Raji (cell line): ENCODE data around the gene SLC12A8.

Experiments
- POLR2A ChIP-seq: IDR thresholded peaks from 2 replicates; pipeline ENCODE4 v1.6.1; 2011; ENCODE audit warnings: low read depth, low read length, control low read depth; ENCODE audit not compliant: insufficient read depth

SLC12A8 gene

DNA sequence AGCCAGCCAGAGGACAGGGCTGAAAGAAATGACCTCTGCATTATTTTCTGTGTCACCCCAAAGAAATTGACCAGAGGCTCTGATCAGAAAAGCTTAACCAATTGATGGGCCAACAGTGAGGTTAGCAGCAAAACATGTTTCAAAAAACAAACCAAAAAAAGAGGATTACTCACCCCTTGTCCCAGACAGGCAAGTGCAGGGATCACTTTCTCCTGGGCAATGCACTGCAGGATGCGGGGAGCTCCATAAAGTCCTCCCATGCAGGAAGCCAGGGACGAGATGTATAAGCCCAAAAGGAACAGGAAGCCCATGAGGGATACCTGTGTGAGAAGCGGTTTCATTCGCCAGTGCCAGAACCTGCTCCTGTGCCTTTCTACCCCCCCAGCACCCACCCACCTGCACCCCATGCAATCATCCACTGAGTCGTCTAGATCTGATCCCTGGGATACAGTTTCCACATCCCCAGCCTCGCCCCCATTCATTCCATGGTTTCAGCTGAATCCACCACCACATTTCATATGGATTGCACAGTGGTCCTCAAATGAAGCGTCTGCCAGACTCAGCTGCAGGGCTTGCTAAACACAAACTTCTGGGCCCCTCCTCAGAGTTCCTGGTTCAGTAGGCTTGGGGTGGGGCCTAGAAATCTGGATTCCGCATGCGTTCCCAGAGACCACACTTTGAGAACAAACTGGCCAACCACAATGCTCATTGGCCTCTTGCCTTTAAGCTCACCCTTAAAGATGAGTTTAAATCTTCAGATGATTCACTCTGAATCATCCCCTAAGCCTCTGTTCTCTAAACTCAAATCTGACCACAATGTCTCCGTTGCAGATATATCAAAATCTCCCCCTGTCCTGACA lies 102.3 kb downstream of the SLC12A8 start:
- no peak for TF ChIP-seq POLR2A

DNA sequence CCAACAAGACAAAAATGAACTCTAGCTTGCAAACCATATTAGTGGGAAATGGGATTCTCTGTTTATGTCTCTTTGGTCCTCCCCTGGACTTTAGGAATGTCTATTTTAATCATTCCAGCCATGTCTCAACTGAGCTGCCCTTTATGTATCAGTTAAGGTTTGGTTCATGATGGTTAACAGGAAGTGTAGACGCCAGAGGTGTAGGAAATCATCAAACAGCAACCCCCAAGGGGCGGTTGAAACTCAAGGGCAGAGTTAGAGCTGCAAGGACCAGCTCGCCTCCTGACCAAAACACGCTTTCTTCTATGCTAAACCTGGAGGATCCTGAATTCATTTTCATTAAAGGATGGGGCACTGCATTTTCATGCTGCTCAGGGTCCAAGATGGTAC lies 103.0 kb downstream of the SLC12A8 start:
- TF ChIP-seq POLR2A: no peak

DNA sequence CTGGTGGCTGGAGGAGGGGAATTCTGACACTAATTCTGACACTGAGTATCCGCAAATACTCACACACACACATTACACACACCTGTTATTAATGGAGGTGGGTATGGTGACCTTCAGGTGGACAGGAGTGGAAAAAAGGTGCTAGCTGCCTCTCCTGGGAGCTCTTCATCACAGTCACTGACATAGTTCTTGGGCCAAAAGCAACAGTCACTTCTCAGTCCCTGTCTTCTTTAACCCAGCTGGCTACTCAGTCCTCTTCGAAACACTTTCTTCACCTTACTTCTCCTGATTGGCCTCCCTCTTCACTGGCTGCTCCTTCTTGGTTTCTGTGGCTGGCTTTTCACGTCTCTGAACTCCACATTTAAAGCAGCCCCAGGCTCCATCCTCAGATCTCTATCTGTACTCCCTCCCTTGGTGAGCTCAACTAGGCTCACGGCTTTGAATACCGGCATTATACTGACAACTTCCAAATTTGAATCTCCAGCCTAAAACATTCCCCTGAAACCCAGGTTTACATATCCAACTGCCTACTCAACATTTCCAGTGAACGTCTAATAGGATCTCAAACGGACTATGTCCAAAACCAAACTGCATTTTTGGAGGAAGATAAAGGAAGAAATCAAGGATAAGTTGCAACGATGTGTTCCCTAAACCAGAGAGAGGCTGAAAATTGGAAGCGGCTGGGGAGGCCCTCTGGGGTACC lies 103.6 kb downstream of the SLC12A8 start:
- no peak for TF ChIP-seq POLR2A

DNA sequence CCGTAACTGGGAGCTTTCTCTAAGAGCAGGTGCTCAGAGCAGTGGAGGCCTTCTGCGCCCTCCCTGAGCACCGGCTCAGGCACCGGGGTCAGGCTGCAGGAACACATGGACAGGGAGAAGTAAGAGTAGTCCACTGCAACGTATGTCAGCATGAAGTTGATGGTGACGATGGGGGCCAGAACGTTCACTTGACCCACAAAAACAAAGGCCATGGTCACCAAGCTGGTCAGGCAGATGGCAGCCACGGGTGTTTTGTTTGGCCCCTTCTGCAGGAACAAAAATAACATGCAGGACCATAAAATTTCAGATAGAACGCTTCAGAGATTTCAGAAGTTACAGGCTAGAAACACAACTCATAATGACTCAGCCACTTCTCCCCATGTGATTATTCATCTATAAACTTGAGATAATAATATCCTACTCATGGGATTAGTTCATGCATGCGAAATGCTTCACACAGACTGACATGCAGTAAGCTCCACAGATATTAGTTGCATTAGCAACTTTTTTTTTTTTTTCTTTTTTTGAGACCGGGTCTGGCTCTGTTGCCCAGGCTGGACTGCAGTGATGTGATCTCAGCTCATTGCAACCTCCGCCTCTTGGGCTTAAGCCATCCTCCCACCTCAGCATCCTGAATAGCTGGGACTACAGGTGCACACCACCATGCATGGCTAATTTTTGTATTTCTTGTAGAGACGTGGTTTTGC lies 104.5 kb downstream of the SLC12A8 start:
- TF ChIP-seq POLR2A: peak; percentile 51

DNA sequence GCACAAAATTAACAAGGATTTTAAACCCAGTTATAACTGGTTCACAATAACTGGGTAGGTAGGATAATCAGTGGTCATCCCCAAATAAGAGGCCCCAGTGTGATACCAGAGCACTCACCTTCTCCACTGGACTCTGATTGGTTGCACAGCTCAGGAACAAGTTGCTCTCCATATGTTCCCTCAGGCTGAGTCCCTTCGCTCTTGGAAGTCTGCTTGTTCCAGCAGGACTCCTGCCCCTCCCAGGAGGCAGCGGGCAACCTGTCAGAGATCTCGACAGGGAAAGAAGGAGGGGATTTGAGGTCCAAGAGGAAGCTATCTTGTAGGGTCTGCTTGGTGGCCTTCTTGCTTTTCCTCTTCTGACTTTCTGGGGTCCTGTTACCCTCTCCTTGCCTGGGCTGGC lies 105.2 kb downstream of the SLC12A8 start:
- no peak for TF ChIP-seq POLR2A

DNA sequence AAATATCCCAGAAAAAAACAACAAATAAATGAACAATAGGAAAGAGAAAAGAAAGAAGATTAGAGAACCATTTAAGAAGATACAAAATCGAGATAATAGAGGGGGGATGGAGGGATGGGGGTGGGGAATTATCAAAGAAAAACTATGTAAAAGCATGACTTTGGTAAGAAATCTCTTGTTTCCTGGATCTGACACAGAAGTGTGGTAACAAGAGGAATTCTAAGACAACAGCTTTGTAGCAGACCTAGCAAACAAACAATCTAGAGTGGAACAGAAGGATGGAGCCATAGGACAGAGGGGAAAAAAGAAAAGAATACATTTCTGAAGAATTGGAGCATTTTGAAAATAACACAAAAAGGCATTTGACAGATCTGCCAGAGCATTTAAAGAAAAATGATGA lies 107.4 kb downstream of the SLC12A8 start:
- TF ChIP-seq POLR2A: no peak

DNA sequence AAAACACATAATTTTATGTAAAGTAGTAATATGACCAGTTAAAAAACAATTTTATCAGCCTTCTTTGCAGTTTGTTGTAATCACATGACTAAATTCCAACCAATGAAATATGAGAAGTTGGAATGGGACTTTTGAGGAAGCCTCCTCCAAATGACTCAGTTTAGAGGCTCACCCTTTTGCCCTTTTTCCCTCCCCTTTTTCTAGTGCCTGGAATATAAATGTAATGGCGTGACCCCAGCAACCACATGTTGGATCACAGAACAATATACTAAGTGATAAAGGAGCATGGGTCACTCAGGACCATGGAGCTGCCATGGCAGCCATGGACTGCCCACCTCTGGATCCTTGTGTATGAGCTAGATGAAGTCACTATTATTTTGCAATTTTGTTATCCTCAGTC lies 107.9 kb downstream of the SLC12A8 start:
- no peak for TF ChIP-seq POLR2A

DNA sequence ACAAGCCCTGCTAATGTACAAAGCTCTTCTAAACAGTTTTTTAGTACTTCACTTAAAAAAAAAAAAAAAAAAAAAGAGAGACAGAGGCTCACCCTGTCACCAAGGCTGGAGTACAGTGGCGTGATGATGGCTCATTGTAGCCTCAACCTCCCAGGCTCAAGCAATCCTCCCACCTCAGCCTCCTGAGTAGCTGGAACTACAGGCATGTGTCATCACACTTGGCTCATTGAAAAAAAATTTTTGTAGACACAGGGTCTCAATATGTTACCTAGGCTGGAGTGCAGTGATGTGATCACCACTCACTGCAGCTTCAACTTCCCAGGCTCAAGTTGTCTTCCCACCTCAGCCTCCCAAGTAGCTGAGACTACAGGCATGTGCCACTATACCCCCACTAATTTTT lies 109.1 kb downstream of the SLC12A8 start:
- no peak for TF ChIP-seq POLR2A

DNA sequence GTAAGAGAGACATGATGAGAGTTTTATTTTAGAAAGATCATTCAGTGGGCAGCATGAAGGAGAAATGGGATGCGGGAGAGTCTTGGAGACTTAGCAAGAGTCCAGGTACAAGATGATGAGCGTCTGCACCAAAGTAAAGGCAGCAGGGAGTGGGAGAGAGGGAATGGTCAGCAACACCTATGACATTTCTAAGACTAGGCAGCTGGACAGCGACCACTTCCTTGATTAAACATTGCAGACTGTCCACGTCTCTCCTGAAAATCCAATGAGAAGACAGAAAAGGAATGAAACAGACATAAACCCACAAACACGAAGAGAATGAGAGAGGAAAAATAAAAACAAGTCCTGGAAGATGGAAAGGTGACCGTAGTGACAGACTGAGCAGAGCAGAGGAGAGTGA lies 110.1 kb downstream of the SLC12A8 start:
- TF ChIP-seq POLR2A: no peak

DNA sequence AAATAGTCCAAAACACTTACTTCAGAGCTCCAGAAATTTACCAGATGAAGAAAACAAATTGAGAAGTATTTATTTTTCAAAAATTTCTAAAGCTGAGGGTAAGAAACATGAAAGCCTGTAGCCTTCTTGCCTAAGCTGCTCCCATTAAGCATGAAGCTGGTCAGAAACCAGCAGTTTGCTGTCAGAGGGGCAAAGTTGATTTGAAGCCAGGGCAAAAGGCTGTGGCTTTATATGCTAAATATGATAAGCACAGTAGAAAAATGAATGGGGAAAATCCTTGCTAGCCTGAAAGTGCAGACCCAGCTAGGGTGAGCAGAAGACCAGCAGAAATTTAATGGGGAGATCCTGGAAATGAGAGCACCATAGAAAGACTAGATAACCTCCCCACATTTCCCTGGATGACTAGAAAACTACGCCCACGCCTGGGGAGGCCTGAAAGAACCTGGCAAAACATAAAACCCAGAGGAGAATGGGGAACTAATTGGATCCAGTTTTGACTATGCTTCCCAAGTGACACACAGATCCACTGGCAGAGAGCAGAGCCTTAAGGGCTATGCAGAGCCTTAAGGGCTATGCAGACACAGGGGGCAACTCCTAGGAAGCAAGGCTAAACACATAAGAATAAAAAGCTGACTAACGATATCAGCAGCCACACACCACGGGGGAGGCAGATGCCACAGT lies 113.8 kb downstream of the SLC12A8 start:
- TF ChIP-seq POLR2A: no peak

DNA sequence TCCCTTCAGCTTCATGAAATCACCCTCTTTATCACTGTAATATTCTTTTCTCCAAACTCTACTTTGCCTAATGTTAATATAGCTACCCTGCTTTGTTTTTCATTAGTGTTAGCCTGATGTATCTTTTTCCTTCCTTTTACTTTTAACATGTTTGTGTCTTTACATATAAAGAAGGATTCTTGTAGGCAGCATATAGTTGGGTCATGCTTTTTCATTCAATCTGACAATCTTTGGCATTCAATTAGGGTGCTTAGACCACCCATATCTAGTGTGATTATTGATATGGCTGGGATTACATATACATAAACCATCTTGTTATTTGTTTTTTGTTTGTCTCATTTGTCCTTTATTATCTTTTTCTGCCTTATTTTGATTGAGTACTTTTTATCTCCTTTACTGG lies 121.9 kb downstream of the SLC12A8 start:
- TF ChIP-seq POLR2A: no peak

DNA sequence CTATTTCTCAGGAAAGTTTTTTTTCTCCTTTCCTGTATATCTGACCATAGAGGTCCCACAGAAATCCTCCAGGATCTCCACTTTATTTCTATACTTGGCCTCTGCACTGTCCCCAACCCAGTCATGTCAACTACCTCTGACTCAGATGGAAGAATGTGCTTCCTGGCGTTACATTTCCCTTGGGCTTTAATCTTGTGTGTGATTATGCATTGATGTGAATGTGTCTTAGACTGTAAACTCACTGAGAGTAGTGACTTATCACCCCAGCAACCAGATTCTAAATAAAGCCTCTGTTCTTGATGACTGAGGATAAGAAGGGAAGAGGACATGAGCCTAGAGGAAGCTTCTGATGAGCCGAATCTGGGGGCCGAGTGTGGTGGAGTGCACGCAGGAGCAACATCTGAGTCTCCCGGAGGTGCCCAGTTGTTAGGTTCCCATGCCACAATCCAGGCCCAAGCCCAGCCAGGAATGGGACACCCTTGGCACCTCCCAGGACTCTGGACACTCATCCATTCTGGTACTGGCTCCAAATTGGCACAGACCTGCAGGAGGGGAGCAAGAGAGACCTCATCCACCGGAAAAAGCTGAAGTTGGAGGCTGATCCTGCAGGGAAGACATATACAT lies 124.7 kb downstream of the SLC12A8 start:
- TF ChIP-seq POLR2A: no peak

DNA sequence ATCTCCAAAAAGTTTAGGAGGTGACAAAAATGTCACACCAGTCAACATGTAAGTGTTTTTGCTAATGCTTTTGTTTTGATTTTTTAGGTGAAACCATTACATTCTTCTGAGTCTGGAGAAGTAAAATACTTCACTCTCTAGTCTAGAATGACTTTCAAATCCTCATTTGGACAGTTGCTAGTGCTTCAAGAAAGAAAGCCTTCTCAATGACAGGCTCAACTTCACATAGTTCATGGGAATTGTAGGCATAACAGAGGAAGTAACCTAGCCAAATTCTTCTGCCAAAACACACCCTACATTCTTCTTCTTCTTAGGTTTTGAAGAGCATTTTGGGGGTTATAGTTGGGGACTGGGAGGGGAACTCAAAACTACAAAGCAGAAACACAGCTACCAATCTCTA lies 127.4 kb downstream of the SLC12A8 start:
- no peak for TF ChIP-seq POLR2A

DNA sequence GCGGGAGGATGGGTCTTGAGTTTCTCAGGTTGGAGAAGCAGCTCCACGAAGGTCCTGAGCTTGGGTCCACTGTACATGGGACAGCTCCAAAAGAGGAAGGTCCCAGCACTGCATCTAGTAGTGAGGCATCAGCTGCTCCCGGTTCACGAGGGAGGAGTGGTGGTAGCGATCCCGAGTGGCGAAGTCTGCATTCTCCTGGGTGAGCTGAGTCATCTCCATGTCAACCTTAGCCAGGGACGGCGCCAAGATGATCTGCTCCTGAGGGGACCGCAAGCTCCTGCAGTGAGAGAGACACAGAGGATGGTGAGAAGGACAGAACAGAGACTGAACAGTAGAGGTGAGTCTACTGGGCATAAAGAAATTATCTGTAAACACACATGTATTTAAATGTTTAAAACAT lies 128.8 kb downstream of the SLC12A8 start:
- TF ChIP-seq POLR2A: no peak

DNA sequence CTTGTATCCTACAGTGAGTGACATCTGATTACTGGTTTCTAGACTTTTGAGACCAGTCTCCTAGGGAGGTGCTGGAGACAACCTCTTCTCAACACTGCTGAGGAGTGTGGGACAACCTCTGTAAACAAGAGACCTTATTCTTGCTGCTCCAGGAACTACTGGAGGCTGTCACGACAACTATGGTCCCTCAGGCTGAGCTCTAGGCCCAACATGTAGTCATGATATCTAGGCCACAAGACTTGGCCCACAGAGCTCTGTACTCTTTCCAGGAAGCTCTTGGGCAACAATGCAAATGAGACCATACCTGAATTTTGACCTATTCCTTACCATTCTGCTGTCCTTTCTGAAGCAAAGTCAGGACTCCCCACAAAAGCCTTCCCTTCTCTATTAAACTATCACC lies 132.5 kb downstream of the SLC12A8 start:
- TF ChIP-seq POLR2A: no peak
